A549 (cell line): ENCODE measurements around the gene NUDCD3. TPM values are rescaled to one million over a fixed set of nuclear protein-coding genes. Genes with fewer than 3 reads are reported as not detected.

Source experiments
- ATAC-seq, 2 experiments: fragments of 200-7000 bp in 1 of 2; fragments of >200 bp in 1 of 2; cut with Nextera tagmentation in 1 of 2; cut with Tn5 transposase in 1 of 2; 3 replicates each; pipeline versions ENCODE4 v1.8.0 to v1.9.1; 2018 to 2020; ENCODE audit warnings: mild to moderate bottlenecking in 1 of 2, moderate library complexity in 1 of 2
- CTCF ChIA-PET: fragments of 300-600 bp; sonication (Branson Sonifier 250); formaldehyde crosslinking; extraction: SDS; loops from one replicate; lab custom pipeline; 2021; ENCODE audit warnings: antibody characterized with exemption, inconsistent platforms; lab: Yijun Ruan, JAX
- POLR2A ChIA-PET: fragments of 350-600 bp; formaldehyde crosslinking; extraction: SDS; loops from one replicate; lab custom pipeline; 2021; ENCODE audit warnings: antibody characterized with exemption, inconsistent platforms; lab: Yijun Ruan, JAX
- DNase-seq, 2 experiments: peaks; one replicate each; pipeline versions ENCODE4 v3.0.0 to v3.0.0-alpha.2; 2011 to 2016; ENCODE audit warnings: low read depth in 1 of 2, low spot score in 1 of 2
- FAIRE-seq: peaks from 2 replicates; lab custom pipeline; 2011; peaks lifted over from hg19 to GRCh38; lab: Jason Lieb, UNC
- H3K27ac ChIP-seq, 2 experiments: fragments of >200 bp; sonication (Bioruptor Twin); formaldehyde crosslinking; 3 replicates each; pipeline ENCODE4 v1.5.1; 2016 to 2017
- H3K4me1 ChIP-seq: fragments of >200 bp; sonication (Bioruptor Twin); formaldehyde crosslinking; 3 replicates; pipeline ENCODE4 v1.6.1; 2016
- H3K4me2 ChIP-seq: fragments of >200 bp; sonication (Bioruptor Twin); formaldehyde crosslinking; 3 replicates; pipeline ENCODE4 v1.6.1; 2016
- H3K4me3 ChIP-seq: fragments of >200 bp; sonication (Bioruptor Twin); formaldehyde crosslinking; 3 replicates; pipeline ENCODE4 v1.5.1; 2016
- H3K9me3 ChIP-seq: fragments of >200 bp; sonication (Bioruptor Twin); formaldehyde crosslinking; 3 replicates; pipeline ENCODE4 v1.6.1; 2016
- CBX2 ChIP-seq: fragments of 200-600 bp; sonication (generic); IDR thresholded peaks from 2 replicates; pipeline ENCODE4 v1.6.1; 2016; ENCODE audit warnings: low read depth, mild to moderate bottlenecking, borderline replicate concordance
- CHD2 ChIP-seq: fragments of 150-350 bp; IDR thresholded peaks from 2 replicates; pipeline ENCODE4 v1.6.1; 2014; ENCODE audit warnings: low read length; ENCODE audit not compliant: partially characterized antibody
- E2F6 ChIP-seq: IDR thresholded peaks from 2 replicates; pipeline ENCODE4 v1.6.1; 2012; ENCODE audit warnings: low read depth, borderline replicate concordance
- EHF ChIP-seq: fragments of 250-450 bp; sonication (Bioruptor Pico); IDR thresholded peaks from 2 replicates; pipeline ENCODE4 v1.5.0; 2020; ENCODE audit warnings: mild to moderate bottlenecking
- EHMT2 ChIP-seq: fragments of 200-600 bp; sonication (generic); IDR thresholded peaks from 2 replicates; pipeline ENCODE4 v1.6.1; 2016; ENCODE audit warnings: antibody characterized with exemption, low read depth, mild to moderate bottlenecking, moderate library complexity
- EP300 ChIP-seq, 2 experiments: fragments of >200 bp; sonication (Bioruptor Twin); formaldehyde crosslinking; IDR thresholded peaks; 2 replicates in 1 of 2; 3 replicates in 1 of 2; pipeline ENCODE4 v1.6.1; 2016 to 2017
- FOSB ChIP-seq: fragments of 250-450 bp; sonication (Bioruptor Pico); IDR thresholded peaks from 2 replicates; pipeline ENCODE4 v1.5.0; 2020; ENCODE audit warnings: mild to moderate bottlenecking, moderate library complexity
- FOXS1 ChIP-seq: fragments of 250-450 bp; sonication (Bioruptor Pico); IDR thresholded peaks from 2 replicates; pipeline ENCODE4 v1.5.0; 2020; ENCODE audit warnings: mild to moderate bottlenecking, moderate library complexity
- HES2 ChIP-seq: fragments of >200 bp; sonication (Bioruptor Twin); formaldehyde crosslinking; IDR thresholded peaks from 2 replicates; pipeline ENCODE4 v1.6.1; 2016
- HOXB13 ChIP-seq: fragments of 250-450 bp; sonication (Bioruptor Pico); IDR thresholded peaks from 2 replicates; pipeline ENCODE4 v1.5.0; 2020; ENCODE audit warnings: low read depth, mild to moderate bottlenecking, moderate library complexity
- JUN ChIP-seq, 2 experiments: fragments of >200 bp; sonication (Bioruptor Twin); formaldehyde crosslinking; IDR thresholded peaks; 2 replicates in 1 of 2; 3 replicates in 1 of 2; pipeline ENCODE4 v1.6.1; 2016 to 2017
- KDM1A ChIP-seq: fragments of 200-600 bp; sonication (generic); IDR thresholded peaks from 2 replicates; pipeline ENCODE4 v1.6.1; 2016; ENCODE audit warnings: low read depth, mild to moderate bottlenecking
- MAFK ChIP-seq: fragments of 450-650 bp; IDR thresholded peaks from 2 replicates; pipeline ENCODE4 v1.6.1; 2014; ENCODE audit not compliant: partially characterized antibody
- MAX ChIP-seq: IDR thresholded peaks from 2 replicates; pipeline ENCODE4 v1.6.1; 2012
- MAZ ChIP-seq: fragments of 150-350 bp; IDR thresholded peaks from 2 replicates; pipeline ENCODE4 v1.6.1; 2014; ENCODE audit warnings: antibody characterized with exemption, low read depth, low read length, borderline replicate concordance
- NR3C1 ChIP-seq: fragments of >200 bp; sonication (Bioruptor Twin); formaldehyde crosslinking; IDR thresholded peaks from 3 replicates; pipeline ENCODE4 v1.6.1; 2017
- PBX3 ChIP-seq: IDR thresholded peaks from 2 replicates; pipeline ENCODE4 v1.6.1; 2012
- PHF8 ChIP-seq: fragments of 200-600 bp; sonication (generic); IDR thresholded peaks from 2 replicates; pipeline ENCODE4 v1.6.1; 2016; ENCODE audit warnings: low read depth, mild to moderate bottlenecking, antibody characterized with exemption, moderate library complexity, borderline replicate concordance
- POLR2A ChIP-seq: IDR thresholded peaks from 2 replicates; pipeline ENCODE4 v1.6.1; 2012; ENCODE audit warnings: mild to moderate bottlenecking, low read length
- RNF2 ChIP-seq: fragments of 200-600 bp; sonication (generic); IDR thresholded peaks from 2 replicates; pipeline ENCODE4 v1.6.1; 2016; ENCODE audit warnings: low read depth, mild to moderate bottlenecking, antibody characterized with exemption, moderate library complexity, borderline replicate concordance
- WGBS: methylation state at CpG from one replicate; pipeline ENCODE4 v1.1.6; 2017; ENCODE audit errors: missing lambda C conversion rate; 5-methylcytosine and 5-hydroxymethylcytosine counted together
- polyA plus RNA-seq, 4 experiments: library from polyadenylated mRNA; depleted of rRNA in 3 of 4; stranded (reverse); fragments of >200 nt; fragmentation: RNase III in 1 of 4; extraction: RNeasy Plus Mini Kit Qiagen cat#74134 plus additional on column Dnase treatment in 1 of 4; gene quantifications; 2 replicates in 3 of 4; 3 replicates in 1 of 4; pipeline ENCODE4 v1.2.3, GENCODE V29; 2011 to 2017
- TF ChIP-seq, protein P1 (sequence below): fragments of 200-600 bp; sonication (generic); IDR thresholded peaks from 2 replicates; pipeline ENCODE4 v1.6.1; 2016; ENCODE audit warnings: antibody characterized with exemption, mild to moderate bottlenecking, moderate library complexity

The NUDCD3 gene
- polyA plus RNA-seq, 2 of the 4 experiments (the other 2 are of a cell fraction) = 44.3 to 66.3 TPM

GRCh38 chr7:44346063-44346462 lies 144.4 kb downstream of the NUDCD3 start:
- FAIRE-seq (no peak), DNase-seq (no peak), ATAC-seq (no peak)
- WGBS = 19% methylated on average over 2 of the region's 2 CpGs
- Histone ChIP-seq H3K27ac (no peak overlapping the region), H3K4me3 (no peak overlapping the region), H3K4me1 (no peaks in the 10 kb centered on the region), H3K4me2 (no peak overlapping the region), H3K9me3 (no peaks in the 10 kb centered on the region; the same call in 2 of the 3 replicates)
- no peak for TF ChIP-seq EHMT2
- no peak for TF ChIP-seq NR3C1
- no peak for TF ChIP-seq MAFK
- no peak for TF ChIP-seq FOXS1 (CRISPR knock-in tag)
- TF ChIP-seq POLR2A = no peak
- TF ChIP-seq EP300 (IDR thresholded peaks at IDR 0.05) = no peak
- no peak for TF ChIP-seq CBX2
- TF ChIP-seq, protein P1, sequence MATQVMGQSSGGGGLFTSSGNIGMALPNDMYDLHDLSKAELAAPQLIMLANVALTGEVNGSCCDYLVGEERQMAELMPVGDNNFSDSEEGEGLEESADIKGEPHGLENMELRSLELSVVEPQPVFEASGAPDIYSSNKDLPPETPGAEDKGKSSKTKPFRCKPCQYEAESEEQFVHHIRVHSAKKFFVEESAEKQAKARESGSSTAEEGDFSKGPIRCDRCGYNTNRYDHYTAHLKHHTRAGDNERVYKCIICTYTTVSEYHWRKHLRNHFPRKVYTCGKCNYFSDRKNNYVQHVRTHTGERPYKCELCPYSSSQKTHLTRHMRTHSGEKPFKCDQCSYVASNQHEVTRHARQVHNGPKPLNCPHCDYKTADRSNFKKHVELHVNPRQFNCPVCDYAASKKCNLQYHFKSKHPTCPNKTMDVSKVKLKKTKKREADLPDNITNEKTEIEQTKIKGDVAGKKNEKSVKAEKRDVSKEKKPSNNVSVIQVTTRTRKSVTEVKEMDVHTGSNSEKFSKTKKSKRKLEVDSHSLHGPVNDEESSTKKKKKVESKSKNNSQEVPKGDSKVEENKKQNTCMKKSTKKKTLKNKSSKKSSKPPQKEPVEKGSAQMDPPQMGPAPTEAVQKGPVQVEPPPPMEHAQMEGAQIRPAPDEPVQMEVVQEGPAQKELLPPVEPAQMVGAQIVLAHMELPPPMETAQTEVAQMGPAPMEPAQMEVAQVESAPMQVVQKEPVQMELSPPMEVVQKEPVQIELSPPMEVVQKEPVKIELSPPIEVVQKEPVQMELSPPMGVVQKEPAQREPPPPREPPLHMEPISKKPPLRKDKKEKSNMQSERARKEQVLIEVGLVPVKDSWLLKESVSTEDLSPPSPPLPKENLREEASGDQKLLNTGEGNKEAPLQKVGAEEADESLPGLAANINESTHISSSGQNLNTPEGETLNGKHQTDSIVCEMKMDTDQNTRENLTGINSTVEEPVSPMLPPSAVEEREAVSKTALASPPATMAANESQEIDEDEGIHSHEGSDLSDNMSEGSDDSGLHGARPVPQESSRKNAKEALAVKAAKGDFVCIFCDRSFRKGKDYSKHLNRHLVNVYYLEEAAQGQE = no peak
- no peak for TF ChIP-seq PBX3
- no peak for TF ChIP-seq EHF (CRISPR knock-in tag)
- TF ChIP-seq MAX = no peak
- no peak for TF ChIP-seq E2F6
- TF ChIP-seq JUN (IDR thresholded peaks at IDR 0.05) = no peak
- TF ChIP-seq PHF8 = no peak
- no peak for TF ChIP-seq HES2
- CTCF ChIA-PET = no interaction called here
- POLR2A ChIA-PET = no interaction called here

DNA sequence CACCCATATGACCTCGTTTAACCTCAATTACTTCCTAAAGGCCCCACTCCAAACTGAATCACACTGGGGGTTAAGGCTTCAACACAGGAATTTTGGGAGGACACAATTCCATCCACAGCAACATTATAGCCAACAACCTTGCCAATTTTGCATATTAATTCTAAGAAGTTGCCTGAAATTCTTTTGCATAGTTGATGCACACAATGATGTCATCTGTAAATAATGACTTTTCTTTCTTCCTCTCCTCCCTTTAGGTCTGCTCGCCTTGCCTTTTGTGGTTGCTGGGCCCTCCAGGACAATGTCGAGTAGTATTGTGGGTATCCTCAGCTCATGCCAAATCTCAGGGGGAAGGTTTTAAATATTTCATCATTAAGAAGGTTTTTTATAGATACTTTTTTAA lies 149.1 kb downstream of the NUDCD3 start:
- Histone ChIP-seq H3K4me3 (no peak overlapping the region), H3K4me2 (no peak overlapping the region), H3K9me3 (peaks cover 9% of the 10 kb centered on the region; the same call in 2 of the 3 replicates), H3K27ac (no peak overlapping the region), H3K4me1 (no peaks in the 10 kb centered on the region)
- POLR2A ChIA-PET = no interaction called here
- no peak for DNase-seq
- no peak for ATAC-seq
- no peak for FAIRE-seq
- WGBS = 34% methylated on average over 3 of the region's 3 CpGs
- CTCF ChIA-PET = no interaction called here
- no peak for TF ChIP-seq FOSB (CRISPR knock-in tag)
- no peak for TF ChIP-seq CHD2
- no peak for TF ChIP-seq RNF2
- TF ChIP-seq MAZ = no peak
- no peak for TF ChIP-seq POLR2A
- no peak for TF ChIP-seq KDM1A
- TF ChIP-seq HOXB13 (CRISPR knock-in tag) = no peak
